Activated CD8-positive, alpha-beta memory T cell treated with anti-CD3 and anti-CD28 coated beads for 48 hours (primary cell): Measurements from ENCODE around the gene LAMA3.

Experiments used
- DNase-seq, 3 experiments: peaks; one replicate each; pipeline ENCODE4 v3.0.0-alpha.2; 2020; ENCODE audit warnings: low read depth in 2 of 3, low spot score in 2 of 3

Gene LAMA3

GRCh38 chr18:23934863-23935262 lies 245.6 kb downstream of the LAMA3 start:
- DNase-seq: no peak

DNA sequence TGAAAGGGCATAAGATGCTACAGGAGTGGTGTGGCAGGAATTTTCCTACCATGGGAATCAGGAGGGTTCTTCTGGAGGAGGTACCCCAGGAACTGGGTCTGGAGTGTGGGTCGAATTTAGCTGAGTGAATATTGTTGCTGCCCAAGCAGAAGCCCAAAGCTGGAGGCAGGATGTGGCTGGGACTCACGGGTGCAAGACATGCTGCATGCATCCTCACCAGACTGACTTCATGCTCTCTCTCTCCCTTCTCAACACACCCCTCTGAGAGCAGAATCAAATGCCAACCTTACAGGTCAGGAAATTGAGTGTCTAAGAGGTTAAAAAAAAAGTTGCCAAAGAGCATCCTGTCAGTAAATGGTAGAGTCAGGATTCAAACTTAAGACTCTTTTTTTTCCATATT lies 246.6 kb downstream of the LAMA3 start:
- no peak for DNase-seq

GRCh38 chr18:23936381-23936958 lies 247.2 kb downstream of the LAMA3 start:
- no peak for DNase-seq

DNA sequence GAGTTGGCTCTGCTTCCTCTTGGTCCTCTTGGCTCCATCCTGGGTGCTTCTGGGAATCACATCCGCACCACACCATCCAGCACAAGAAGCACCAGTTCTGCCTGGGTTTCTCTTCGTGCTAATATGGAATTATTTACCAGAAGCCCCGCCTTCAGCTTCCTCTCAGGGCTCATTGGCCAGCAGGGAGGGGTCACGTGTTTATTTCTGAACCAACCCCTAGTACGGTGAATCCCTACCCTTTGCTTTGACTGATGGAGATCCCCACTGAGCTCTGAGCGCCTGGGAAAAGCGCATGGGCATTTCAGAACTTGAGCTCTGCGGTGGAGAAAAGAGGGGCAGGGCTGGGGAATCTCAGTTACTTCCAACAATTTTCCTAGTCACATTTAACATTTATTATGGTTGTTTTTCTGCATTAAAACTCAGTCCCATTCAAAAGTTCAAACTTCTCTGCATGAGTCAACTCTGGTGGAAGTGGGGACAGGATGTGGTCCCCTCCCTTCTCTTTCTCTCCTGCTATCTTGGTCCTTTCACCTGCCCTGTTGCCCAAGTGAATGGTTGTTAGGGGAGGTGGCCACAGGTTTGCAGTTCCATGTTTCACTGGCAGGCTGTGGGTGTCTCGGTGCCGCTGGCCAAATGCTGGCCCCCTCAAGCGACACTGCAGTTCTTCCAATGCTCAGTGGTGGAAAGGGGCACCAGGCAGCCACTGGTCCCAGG lies 248.9 kb downstream of the LAMA3 start:
- no peak for DNase-seq

- DNase-seq: no peak
These were observed 249.7 kb downstream of the LAMA3 start for GRCh38 chr18:23938901-23939341.

- DNase-seq: no peak
These were observed 250.1 kb downstream of the LAMA3 start for GRCh38 chr18:23939366-23939765.

DNA sequence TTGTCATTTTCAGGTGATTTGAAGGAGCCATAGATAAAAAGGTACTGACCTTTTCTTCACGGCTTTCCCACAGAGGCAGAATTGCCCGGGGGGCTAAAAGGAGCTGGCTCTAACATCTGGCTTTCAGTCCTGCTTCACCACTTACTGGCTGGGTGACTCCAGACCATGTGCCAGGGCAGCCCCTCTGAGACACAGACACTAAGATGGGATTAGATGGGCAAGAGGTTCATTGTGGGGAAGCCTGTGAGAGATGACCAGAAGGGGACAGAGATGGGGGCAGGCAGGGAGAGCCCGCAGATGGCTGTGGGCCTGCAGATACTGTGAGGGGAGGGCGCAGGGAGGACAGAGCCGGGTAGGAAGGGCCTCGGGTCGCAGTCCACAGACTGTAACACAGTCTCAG lies 250.6 kb downstream of the LAMA3 start:
- DNase-seq: no peak

DNA sequence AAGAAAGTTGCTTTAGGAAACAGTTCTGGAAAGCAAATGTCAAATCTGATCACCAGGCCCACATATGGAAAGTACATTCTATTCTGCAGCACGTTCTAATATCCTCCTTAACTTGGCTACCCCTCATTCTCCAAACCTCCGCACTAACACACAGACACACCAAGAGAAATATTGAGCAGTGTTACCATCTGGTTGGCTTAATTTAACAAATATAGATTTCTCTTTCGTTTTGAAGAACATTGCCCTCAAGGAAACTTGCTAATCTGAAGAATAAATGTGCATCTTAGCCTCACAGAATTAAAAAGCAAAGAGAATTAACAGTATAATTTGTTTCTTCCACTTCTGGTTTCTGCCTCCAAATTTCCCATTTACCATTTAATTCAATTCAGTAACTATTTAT lies 252.5 kb downstream of the LAMA3 start:
- DNase-seq: no peak

DNA sequence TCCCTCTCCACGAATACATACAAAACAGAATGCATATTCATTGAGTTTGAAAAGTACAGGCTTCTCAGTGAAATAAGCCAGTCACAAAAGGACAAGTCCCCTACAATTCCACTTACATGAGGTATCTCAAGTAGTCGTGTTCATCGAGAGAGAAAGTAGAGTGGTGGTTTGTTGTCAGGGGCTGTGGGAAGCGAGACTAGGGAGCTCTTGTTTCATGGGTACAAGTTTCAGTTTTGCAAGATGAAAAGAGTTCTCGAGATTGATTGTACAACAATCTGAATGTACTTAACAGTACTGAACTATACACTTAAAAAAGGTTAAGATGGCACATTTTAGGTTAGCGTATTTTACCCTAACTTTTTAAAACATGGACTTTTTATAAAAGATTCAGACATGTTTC lies 253.9 kb downstream of the LAMA3 start:
- DNase-seq: no peak

GRCh38 chr18:23943903-23944624 lies 254.8 kb downstream of the LAMA3 start:
- DNase-seq: no peak

GRCh38 chr18:23945416-23946079 lies 256.3 kb downstream of the LAMA3 start:
- DNase-seq: no peak

- no peak for DNase-seq
These were observed 260.6 kb downstream of the LAMA3 start for GRCh38 chr18:23949863-23950262.

DNA sequence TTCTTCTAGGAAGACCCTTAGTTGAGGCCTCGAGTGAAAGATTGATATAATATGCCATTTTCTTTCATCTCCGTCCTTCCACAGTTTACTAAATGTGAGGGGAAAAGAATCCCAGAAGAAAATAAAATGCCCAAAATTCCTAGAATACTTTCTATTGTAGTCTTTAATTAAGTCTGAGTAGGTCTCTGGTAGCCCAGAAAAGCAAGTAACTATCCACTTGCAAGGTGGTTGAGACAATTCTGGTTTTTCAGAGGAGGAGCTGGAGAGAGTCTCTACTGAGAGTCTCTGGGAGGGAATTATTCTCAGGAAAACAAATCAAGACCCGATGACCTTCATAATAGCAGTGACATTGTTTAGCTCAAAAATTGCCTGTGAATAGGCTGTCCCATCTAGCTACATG lies 261.4 kb downstream of the LAMA3 start:
- no peak for DNase-seq

GRCh38 chr18:23951206-23951605 lies 262.0 kb downstream of the LAMA3 start:
- DNase-seq: no peak

DNA sequence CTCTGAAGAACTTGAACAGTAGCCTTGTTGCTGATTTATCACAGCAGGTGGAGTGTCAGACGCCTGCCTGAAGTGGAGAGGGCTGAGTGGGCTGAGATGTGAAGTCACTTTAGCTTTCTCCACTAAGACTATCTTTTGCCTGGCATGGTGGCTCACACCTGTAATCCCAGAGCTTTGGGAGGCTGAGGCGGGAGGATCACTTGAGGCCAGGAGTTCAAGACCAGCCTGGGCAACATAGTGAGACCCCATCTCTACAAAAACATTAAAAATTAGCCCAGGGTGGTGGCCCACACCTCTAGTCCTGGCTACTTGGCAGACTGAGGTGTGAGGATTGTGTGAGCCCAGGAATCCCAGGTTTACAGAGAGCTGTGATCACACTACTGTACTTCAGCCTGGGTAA lies 264.7 kb downstream of the LAMA3 start:
- DNase-seq: no peak

DNA sequence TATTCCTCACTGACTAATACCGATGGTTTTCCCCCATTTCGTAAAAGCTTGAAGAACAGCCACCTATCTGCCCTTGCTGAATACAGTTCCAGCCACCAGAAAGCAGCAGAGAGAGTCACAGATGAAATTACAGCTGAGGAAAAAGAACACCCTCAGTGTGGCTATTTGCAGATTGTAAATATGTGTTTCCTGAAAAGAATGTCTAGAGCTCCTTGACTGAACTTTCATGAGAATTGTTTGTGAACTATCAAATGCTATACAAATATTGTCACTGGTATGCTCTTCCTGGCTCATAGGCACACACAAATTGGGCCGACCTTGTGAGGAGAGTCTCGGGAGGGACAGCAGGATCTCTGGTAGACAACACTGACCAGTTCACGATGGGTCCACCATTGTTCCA lies 267.2 kb downstream of the LAMA3 start:
- DNase-seq: no peak

DNA sequence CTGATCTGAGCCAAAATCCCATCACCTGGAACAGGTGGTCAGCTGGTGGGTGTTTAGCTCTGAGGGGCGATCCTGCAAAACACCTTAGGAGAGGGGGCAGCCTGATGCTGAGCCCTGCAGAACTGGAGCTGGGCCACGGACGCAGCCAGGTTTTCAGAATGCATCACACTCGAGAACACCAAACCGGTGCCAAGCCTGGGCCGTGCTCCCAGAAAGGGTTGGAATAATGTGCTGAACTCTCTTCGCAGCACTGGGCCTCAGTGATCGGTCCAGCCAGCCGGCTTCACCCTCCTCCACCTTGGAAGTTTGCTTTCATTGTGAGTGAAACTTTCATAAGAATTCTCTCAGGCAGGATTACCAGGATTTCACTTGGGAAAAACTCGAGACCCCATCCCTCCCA lies 268.8 kb downstream of the LAMA3 start:
- DNase-seq: no peak

GRCh38 chr18:23963443-23964165 lies 274.4 kb downstream of the LAMA3 start:
- DNase-seq: no peak

DNA sequence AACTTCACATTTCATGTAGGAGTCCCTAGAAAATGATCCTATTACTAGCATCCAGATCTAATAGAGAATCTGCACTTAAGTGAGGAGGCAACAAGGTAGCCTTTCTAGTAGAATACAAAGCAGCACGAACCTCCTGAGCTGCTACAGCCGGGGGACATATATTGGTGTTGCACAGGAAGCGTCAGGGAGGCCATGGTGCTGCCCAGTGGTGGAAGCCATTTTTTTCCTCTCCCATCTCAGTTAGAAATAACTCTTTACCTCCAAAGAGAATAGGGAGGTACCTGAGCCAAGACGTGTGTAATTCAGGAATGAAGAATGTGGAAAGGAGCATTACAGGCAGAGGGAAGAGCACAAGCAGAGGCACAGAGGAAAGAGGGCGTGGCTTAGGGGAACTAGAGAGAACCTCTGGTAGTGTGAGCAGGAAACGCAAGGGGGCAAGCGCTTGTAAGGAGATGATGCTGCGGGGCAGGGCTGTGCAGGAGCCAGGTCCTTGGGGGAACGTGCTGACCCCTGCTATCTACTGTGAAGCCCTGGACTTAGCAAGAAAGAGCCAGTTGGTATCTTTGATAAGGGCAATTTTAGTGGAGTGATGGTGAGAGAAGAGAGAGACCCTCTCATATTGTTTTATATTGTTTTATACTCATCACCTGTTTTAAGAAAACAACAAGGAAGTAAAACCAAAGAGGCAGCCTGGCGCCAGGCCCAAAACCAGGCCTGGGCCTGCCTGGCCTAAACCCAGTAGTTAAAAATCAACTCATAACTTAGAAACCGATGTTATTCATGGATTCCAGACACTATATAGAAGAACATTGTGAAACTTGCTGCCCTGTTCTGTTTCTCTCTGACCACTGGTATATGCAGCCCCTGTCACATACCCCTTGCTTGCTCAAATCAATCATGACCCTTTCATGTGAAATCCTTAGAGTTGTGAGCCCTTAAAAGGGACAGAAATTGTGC lies 275.3 kb downstream of the LAMA3 start:
- peak in 1 of 3 experiments; percentile 33 for DNase-seq

DNA sequence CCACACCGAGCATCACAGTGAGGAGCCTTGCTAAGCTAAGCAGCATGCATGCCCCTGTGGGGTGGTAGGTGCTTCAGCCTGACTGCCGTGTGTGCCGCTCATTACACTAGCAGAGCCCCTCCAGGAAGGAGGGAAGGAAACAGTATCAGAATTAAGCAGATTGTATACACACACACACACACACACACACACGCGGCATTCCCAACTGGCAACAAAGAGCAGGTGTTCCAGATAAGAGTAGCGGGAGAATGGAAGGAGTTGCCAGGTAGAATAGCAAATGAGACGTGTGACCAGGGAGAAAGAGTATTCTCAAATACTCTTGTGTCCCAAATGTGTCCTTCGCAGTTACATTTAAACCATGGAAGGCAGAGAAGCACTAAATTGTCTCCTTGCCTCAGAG lies 277.7 kb downstream of the LAMA3 start:
- no peak for DNase-seq
